OCI-LY7 (cell line): ENCODE measurements around the gene PXDN. TPM values are rescaled to one million over a fixed set of nuclear protein-coding genes. Genes with fewer than 3 reads are reported as not detected.

Source experiments
- BruUV-seq: library from RNA; stranded (reverse); fragments of 400-500 nt; replicated peaks from 2 replicates; lab custom pipeline; 2021; lab: Mats Ljungman, UMichigan
- CTCF ChIA-PET: fragments of 300-600 bp; sonication (Branson Sonifier 250); formaldehyde crosslinking; loops from one replicate; lab custom pipeline; 2022; ENCODE audit warnings: antibody characterized with exemption; ENCODE audit not compliant: unreplicated experiment; lab: Charles Lee
- POLR2A ChIA-PET: fragments of 300-600 bp; sonication (Branson Sonifier 250); formaldehyde crosslinking; loops from one replicate; lab custom pipeline; 2022; ENCODE audit warnings: antibody characterized with exemption; lab: Charles Lee
- DNase-seq: peaks from one replicate; pipeline ENCODE4 v3.0.0-alpha.2; 2015; ENCODE audit warnings: low spot score
- H2AFZ ChIP-seq: fragments of 200-600 bp; sonication (generic), shearing (Covaris generic); 2 replicates; pipeline ENCODE4 v1.6.1; 2014; ENCODE audit warnings: mild to moderate bottlenecking, antibody characterized with exemption, low read length, moderate library complexity
- H3K27ac ChIP-seq: fragments of 200-600 bp; sonication (generic); 2 replicates; pipeline ENCODE4 v1.5.1; 2014; ENCODE audit warnings: mixed run types, low read depth, mild to moderate bottlenecking, moderate library complexity, low read length, inconsistent platforms; ENCODE audit not compliant: poor library complexity, severe bottlenecking
- H3K36me3 ChIP-seq: fragments of 200-600 bp; sonication (generic); 2 replicates; pipeline ENCODE4 v1.6.1; 2014; ENCODE audit warnings: mild to moderate bottlenecking, antibody characterized with exemption, low read length, moderate library complexity, mixed read lengths; ENCODE audit not compliant: insufficient read depth
- H3K4me1 ChIP-seq: fragments of 200-600 bp; sonication (generic); 2 replicates; pipeline ENCODE4 v1.5.1; 2014; ENCODE audit warnings: mild to moderate bottlenecking, low read length; ENCODE audit not compliant: insufficient read depth, poor library complexity, severe bottlenecking
- H3K4me2 ChIP-seq: fragments of 200-600 bp; sonication (generic); 2 replicates; pipeline ENCODE4 v1.6.1; 2014; ENCODE audit warnings: mild to moderate bottlenecking, low read length
- H3K4me3 ChIP-seq: fragments of 200-600 bp; sonication (generic); 2 replicates; pipeline ENCODE4 v1.5.1; 2014; ENCODE audit warnings: mild to moderate bottlenecking, low read depth, low read length; ENCODE audit not compliant: poor library complexity, severe bottlenecking
- H3K79me2 ChIP-seq: fragments of 200-600 bp; sonication (generic); 2 replicates; pipeline ENCODE4 v1.6.1; 2016; ENCODE audit warnings: low read depth, mild to moderate bottlenecking, low read length, moderate library complexity, mixed read lengths; ENCODE audit not compliant: insufficient read depth
- H3K9me2 ChIP-seq: fragments of 200-600 bp; sonication (generic); 2 replicates; pipeline ENCODE4 v1.6.1; 2016; ENCODE audit warnings: mild to moderate bottlenecking, low read length, mixed read lengths; ENCODE audit not compliant: insufficient read depth
- H3K9me3 ChIP-seq: fragments of 200-600 bp; sonication (generic); 2 replicates; pipeline ENCODE4 v1.6.1; 2014; ENCODE audit warnings: mild to moderate bottlenecking, mixed run types, low read length, mixed read lengths
- H4K20me1 ChIP-seq: fragments of 200-600 bp; sonication (generic); 2 replicates; pipeline ENCODE4 v1.6.1; 2014; ENCODE audit warnings: mild to moderate bottlenecking, antibody characterized with exemption, low read length, moderate library complexity, mixed read lengths; ENCODE audit not compliant: insufficient read depth
- EZH2phosphoT487 ChIP-seq: fragments of 200-600 bp; sonication (generic); IDR thresholded peaks from 2 replicates; pipeline ENCODE4 v1.6.1; 2018; ENCODE audit warnings: low read depth, borderline replicate concordance, mild to moderate bottlenecking, mixed run types, antibody characterized with exemption, low read length, moderate library complexity, mixed read lengths
- intact Hi-C: fragments of 100-400 bp; cut with micrococcal nuclease; formaldehyde crosslinking; loops from one replicate; pipeline ENCODE4 v1.10.0; 2022; ENCODE audit not compliant: unreplicated experiment
- total RNA-seq, 2 experiments: library from RNA; depleted of rRNA in 1 of 2; stranded (reverse); fragments of >200 nt in 1 of 2; shearing (Covaris generic) in 1 of 2; gene quantifications; 2 replicates each; pipeline ENCODE4 v1.2.3, GENCODE V29; 2014 to 2022
- TF ChIP-seq, protein P1 (sequence below): fragments of 200-600 bp; sonication (generic); conservative IDR thresholded peaks from 2 replicates; pipeline ENCODE4 v1.5.1; 2014; ENCODE audit warnings: mild to moderate bottlenecking, antibody characterized with exemption, low read length, moderate library complexity, mixed read lengths

PXDN gene
- total RNA-seq, 2 experiments from 2014 or later, result not detected

DNA sequence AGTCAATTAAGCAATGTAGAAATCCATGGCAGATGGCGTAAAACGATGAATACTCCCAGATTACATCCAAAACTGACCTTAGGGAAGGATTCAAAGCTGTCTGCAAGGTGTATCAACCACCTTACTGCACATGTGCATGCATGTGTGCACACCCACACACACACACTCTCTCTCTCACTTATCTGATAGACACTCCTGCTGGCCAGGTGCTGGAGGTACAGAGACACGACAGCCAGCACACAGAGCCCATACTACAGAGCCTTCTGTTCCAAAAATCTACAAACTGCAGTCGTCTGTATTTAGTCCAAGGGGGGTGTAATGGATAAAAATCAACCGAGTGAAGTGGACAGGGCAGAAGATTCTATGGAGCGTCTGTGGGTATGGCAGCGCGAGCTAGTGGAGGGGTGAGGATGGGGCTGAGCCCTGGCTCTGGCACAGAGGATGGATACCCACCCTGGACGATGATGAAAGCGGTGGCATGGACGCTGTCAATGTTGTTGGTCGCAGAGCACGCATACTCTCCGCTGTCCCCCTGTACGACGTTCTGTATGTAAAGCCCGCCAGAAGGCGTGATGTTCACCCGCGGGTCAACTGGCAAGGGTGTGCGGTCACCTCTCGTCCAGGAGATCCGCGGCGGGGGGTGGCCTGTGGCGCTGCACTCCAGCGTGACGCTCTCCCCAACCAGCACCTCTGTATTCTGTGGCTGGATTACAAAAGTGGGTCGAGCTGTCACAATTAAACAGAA lies 78.4 kb downstream of the PXDN start:
- TF ChIP-seq, protein P1, sequence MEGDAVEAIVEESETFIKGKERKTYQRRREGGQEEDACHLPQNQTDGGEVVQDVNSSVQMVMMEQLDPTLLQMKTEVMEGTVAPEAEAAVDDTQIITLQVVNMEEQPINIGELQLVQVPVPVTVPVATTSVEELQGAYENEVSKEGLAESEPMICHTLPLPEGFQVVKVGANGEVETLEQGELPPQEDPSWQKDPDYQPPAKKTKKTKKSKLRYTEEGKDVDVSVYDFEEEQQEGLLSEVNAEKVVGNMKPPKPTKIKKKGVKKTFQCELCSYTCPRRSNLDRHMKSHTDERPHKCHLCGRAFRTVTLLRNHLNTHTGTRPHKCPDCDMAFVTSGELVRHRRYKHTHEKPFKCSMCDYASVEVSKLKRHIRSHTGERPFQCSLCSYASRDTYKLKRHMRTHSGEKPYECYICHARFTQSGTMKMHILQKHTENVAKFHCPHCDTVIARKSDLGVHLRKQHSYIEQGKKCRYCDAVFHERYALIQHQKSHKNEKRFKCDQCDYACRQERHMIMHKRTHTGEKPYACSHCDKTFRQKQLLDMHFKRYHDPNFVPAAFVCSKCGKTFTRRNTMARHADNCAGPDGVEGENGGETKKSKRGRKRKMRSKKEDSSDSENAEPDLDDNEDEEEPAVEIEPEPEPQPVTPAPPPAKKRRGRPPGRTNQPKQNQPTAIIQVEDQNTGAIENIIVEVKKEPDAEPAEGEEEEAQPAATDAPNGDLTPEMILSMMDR, result no peak
- TF ChIP-seq EZH2phosphoT487, result no peak
- intact Hi-C loops, result no loop called here
- POLR2A ChIA-PET, result interaction anchor here (0.5 kb wide), 1 partner anchor 1546 kb away, joined by 3 read pairs; no protein-coding TSS in a partner anchor

DNA sequence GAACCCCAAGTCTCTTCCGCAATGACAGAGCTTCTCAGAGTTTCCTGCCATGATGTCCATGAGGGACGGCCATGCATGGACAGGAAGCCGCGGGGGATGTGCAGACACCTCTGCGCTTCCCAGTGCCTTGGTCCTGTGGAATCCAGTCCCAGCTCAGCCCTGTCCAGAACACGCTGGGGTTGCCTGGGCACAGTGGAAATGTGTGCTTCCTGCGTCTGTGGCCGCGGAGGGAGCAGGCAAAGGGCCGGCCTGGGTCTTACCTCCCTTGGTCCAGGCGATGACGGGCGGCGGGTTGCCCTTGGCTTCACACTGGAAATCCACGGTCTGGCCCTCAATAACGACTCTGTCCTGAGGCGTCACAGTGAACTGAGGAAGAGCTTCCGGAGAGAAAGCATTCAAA lies 79.6 kb downstream of the PXDN start:
- no peak for DNase-seq
- Histone ChIP-seq H4K20me1 (no peaks in the 10 kb centered on the region), H3K4me1 (no peaks in the 10 kb centered on the region), H3K9me2 (no peaks in the 10 kb centered on the region), H3K27ac (no peak overlapping the region), H3K4me3 (no peak overlapping the region), H3K36me3 (no peaks in the 10 kb centered on the region), H3K4me2 (no peak overlapping the region), H3K79me2 (no peaks in the 10 kb centered on the region), H3K9me3 (no peaks in the 10 kb centered on the region), H2AFZ (no peak overlapping the region)
- intact Hi-C loops, result no loop called here
- no peak for TF ChIP-seq EZH2phosphoT487
- TF ChIP-seq, protein P1, result no peak
- POLR2A ChIA-PET, result interaction anchor here (1.1 kb wide), 1 partner anchor 25 kb away, joined by 3 read pairs; no protein-coding TSS in a partner anchor
- no TSS peak for BruUV-seq
- CTCF ChIA-PET, result no interaction called here

More for the DNA sequence above, 78.4 kb downstream of the PXDN start:
- Histone ChIP-seq H3K9me2 (no peaks in the 10 kb centered on the region), H3K27ac (no peak overlapping the region), H3K9me3 (no peaks in the 10 kb centered on the region), H4K20me1 (no peaks in the 10 kb centered on the region), H3K4me3 (no peak overlapping the region), H3K4me1 (no peaks in the 10 kb centered on the region), H2AFZ (no peak overlapping the region), H3K36me3 (no peaks in the 10 kb centered on the region), H3K79me2 (no peaks in the 10 kb centered on the region), H3K4me2 (no peak overlapping the region)
- BruUV-seq, result no TSS peak
- CTCF ChIA-PET, result interaction anchor here (0.6 kb wide), 1 partner anchor 1647 kb away, joined by 3 read pairs; no protein-coding TSS in a partner anchor
- no peak for DNase-seq

DNA sequence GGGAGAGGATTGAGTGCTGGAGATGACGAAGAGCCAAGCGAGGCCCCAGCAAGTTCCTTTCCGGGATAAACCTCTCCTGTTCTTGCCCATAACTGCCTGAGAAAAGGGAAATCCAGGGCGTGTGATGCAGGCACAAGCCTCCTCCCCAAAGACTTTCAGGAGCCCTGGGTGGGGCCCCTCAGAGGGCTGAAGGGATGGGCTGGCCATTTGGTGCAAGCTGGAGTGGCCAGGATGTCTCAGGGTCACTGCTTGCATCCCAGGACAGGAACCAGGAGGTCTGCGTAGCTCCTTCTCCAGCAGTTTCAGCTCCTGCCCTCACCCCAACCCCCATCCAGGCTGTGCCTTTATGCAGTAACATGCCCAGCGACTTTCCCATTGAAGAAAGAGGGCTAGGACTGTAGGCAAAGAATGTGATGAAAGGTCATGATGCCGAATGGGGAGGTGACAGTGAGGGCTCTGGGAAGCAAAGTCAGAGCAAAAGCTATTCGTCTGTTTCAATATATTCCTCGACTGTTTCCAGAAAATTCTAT lies 80.2 kb downstream of the PXDN start:
- Histone ChIP-seq H3K36me3 (no peaks in the 10 kb centered on the region), H3K4me2 (no peak overlapping the region), H3K9me3 (no peaks in the 10 kb centered on the region), H3K79me2 (no peaks in the 10 kb centered on the region), H3K4me1 (no peaks in the 10 kb centered on the region), H3K27ac (no peak overlapping the region), H2AFZ (no peak overlapping the region), H3K9me2 (no peaks in the 10 kb centered on the region), H4K20me1 (no peaks in the 10 kb centered on the region), H3K4me3 (no peak overlapping the region)
- no peak for DNase-seq
- TF ChIP-seq, protein P1, result no peak
- TF ChIP-seq EZH2phosphoT487, result no peak
- POLR2A ChIA-PET, result interaction anchor here (1.1 kb wide), 1 partner anchor 25 kb away, joined by 3 read pairs; no protein-coding TSS in a partner anchor
- BruUV-seq, result no TSS peak
- intact Hi-C loops, result no loop called here
- CTCF ChIA-PET, result no interaction called here
